Prostate gland (tissue), 2 donors: ENCODE results near the gene TJP3.

Experiments used
- CTCF ChIP-seq, 4 experiments: fragments of 200-600 bp in 2 of 4; fragments of 450-650 bp in 2 of 4; sonication (generic) in 2 of 4; IDR thresholded peaks; 1 replicate in 3 of 4; 2 replicates in 1 of 4; pipeline ENCODE4 v1.5.1; 2016 to 2019; ENCODE audit warnings: antibody characterized with exemption in 4 of 4, mild to moderate bottlenecking in 2 of 4, moderate library complexity in 2 of 4
- POLR2A ChIP-seq: fragments of 450-650 bp; IDR thresholded peaks from one replicate; pipeline ENCODE4 v1.6.1; 2016; ENCODE audit warnings: antibody characterized with exemption, mild to moderate bottlenecking
- POLR2AphosphoS5 ChIP-seq: sonication (generic); formaldehyde crosslinking; IDR thresholded peaks from one replicate; pipeline ENCODE4 v1.6.1; 2017; ENCODE audit warnings: antibody characterized with exemption

GRCh38 chr19:3753631-3754410 lies 45.6 kb downstream of the TJP3 start:
- TF ChIP-seq CTCF (IDR thresholded peaks at IDR 0.05) = no peak
- TF ChIP-seq POLR2AphosphoS5 = no peak
- no peak for TF ChIP-seq POLR2A
